Activated CD4-positive, alpha-beta memory T cell treated with anti-CD3 and anti-CD28 coated beads, Interleukin-2, amount 10 ng/mL, durations not matched to agents 7 days and 5 days (primary cell): ENCODE data around the gene METTL14. TPM values are rescaled to one million over a fixed set of nuclear protein-coding genes. Genes with fewer than 3 reads are reported as not detected.

ENCODE experiments used
- CTCF ChIA-PET: fragments of 350-600 bp; sonication (Branson Sonifier 250); formaldehyde crosslinking; loops from one replicate; lab custom pipeline; 2021; ENCODE audit warnings: antibody characterized with exemption, inconsistent platforms; lab: Charles Lee
- POLR2A ChIA-PET: fragments of 350-600 bp; sonication (Branson Sonifier 250); formaldehyde crosslinking; loops from one replicate; lab custom pipeline; 2021; ENCODE audit warnings: antibody characterized with exemption; lab: Charles Lee
- DNase-seq: peaks from one replicate; pipeline ENCODE4 v3.0.0-alpha.2; 2020
- H3K27ac Mint-ChIP-seq: one replicate; pipeline ENCODE4 v1.8.0; 2021; ENCODE audit warnings: mild to moderate bottlenecking, mixed read lengths
- H3K27me3 Mint-ChIP-seq: one replicate; pipeline ENCODE4 v1.8.0; 2021; ENCODE audit warnings: mixed read lengths
- H3K36me3 Mint-ChIP-seq: one replicate; pipeline ENCODE4 v1.8.0; 2021; ENCODE audit warnings: low read depth, mixed read lengths
- H3K4me1 Mint-ChIP-seq: one replicate; pipeline ENCODE4 v1.8.0; 2021; ENCODE audit warnings: mixed read lengths
- H3K4me3 Mint-ChIP-seq: one replicate; pipeline ENCODE4 v1.8.0; 2021; ENCODE audit warnings: mild to moderate bottlenecking, mixed read lengths
- H3K9me3 Mint-ChIP-seq: one replicate; pipeline ENCODE4 v1.8.0; 2021; ENCODE audit warnings: mixed read lengths
- total RNA-seq, 2 experiments: library from RNA; stranded (reverse); gene quantifications; one replicate each; pipeline ENCODE4 v1.2.3, GENCODE V29; 2021

The METTL14 gene
- total RNA-seq, 2 experiments from 2014 or later: 44.3 to 46.2 TPM

- Mint-ChIP-seq H3K27ac (no peak overlapping the region), H3K36me3 (peaks cover 31% of the 10 kb centered on the region), H3K4me3 (no peak overlapping the region), H3K9me3 (no peaks in the 10 kb centered on the region), H3K27me3 (no peaks in the 10 kb centered on the region), H3K4me1 (peaks cover 5% of the 10 kb centered on the region)
- DNase-seq: no peak
- ChIA-PET CTCF (no interaction called here), POLR2A (no interaction called here)
Measured at GRCh38 chr4:118716304-118716703, 31.1 kb downstream of the METTL14 start.

GRCh38 chr4:118718511-118719170, 33.4 kb downstream of the METTL14 start:
- DNase-seq: no peak
- H3K36me3 Mint-ChIP-seq: peaks cover 26% of the 10 kb centered on the region
- H3K27me3 Mint-ChIP-seq: no peaks in the 10 kb centered on the region
- H3K4me1 Mint-ChIP-seq: no peaks in the 10 kb centered on the region
- no peak overlapping the region for H3K4me3 Mint-ChIP-seq
- no peak overlapping the region for H3K27ac Mint-ChIP-seq
- POLR2A ChIA-PET: no interaction called here
- CTCF ChIA-PET: interaction anchor here (0.7 kb wide), 1 partner anchor 19 kb away, joined by 3 read pairs; no protein-coding TSS in a partner anchor
- H3K9me3 Mint-ChIP-seq: no peaks in the 10 kb centered on the region

GRCh38 chr4:118721752-118722151, 36.6 kb downstream of the METTL14 start:
- CTCF ChIA-PET: no interaction called here
- POLR2A ChIA-PET: no interaction called here

GRCh38 chr4:118723369-118723768, 38.2 kb downstream of the METTL14 start:
- ChIA-PET CTCF (no interaction called here), POLR2A (interaction anchor here (1.2 kb wide), 1 partner anchor 9 kb away, joined by 3 read pairs; no protein-coding TSS in a partner anchor)
- Mint-ChIP-seq H3K27me3 (no peaks in the 10 kb centered on the region), H3K4me1 (peaks cover 4% of the 10 kb centered on the region), H3K4me3 (no peak overlapping the region), H3K9me3 (no peaks in the 10 kb centered on the region), H3K36me3 (peaks cover 51% of the 10 kb centered on the region), H3K27ac (no peak overlapping the region)
- DNase-seq: no peak

More at GRCh38 chr4:118721752-118722151, 36.6 kb downstream of the METTL14 start:
- no peak overlapping the region for H3K27ac Mint-ChIP-seq
- H3K4me3 Mint-ChIP-seq: no peak overlapping the region
- H3K4me1 Mint-ChIP-seq: peaks cover 4% of the 10 kb centered on the region
- H3K36me3 Mint-ChIP-seq: peaks cover 42% of the 10 kb centered on the region
- no peaks in the 10 kb centered on the region for H3K27me3 Mint-ChIP-seq
- DNase-seq: no peak
- H3K9me3 Mint-ChIP-seq: no peaks in the 10 kb centered on the region

GRCh38 chr4:118727360-118727759, 42.2 kb downstream of the METTL14 start:
- peaks cover 19% of the 10 kb centered on the region for H3K4me1 Mint-ChIP-seq
- no peak overlapping the region for H3K4me3 Mint-ChIP-seq
- H3K9me3 Mint-ChIP-seq: no peaks in the 10 kb centered on the region
- no peaks in the 10 kb centered on the region for H3K27me3 Mint-ChIP-seq
- peaks cover 54% of the 10 kb centered on the region for H3K36me3 Mint-ChIP-seq
- ChIA-PET CTCF (no interaction called here), POLR2A (interaction anchor here (1.1 kb wide), 1 partner anchor 12 kb away, joined by 3 read pairs; no protein-coding TSS in a partner anchor)
- DNase-seq: no peak
- no peak overlapping the region for H3K27ac Mint-ChIP-seq

GRCh38 chr4:118729287-118730286, 44.4 kb downstream of the METTL14 start:
- CTCF ChIA-PET: interaction anchor here (1.0 to 1.6 kb wide), 2 partner anchors 12 to 30 kb away, joined by 3 to 5 read pairs; no protein-coding TSS in a partner anchor
- DNase-seq: peak; percentile 20
- H3K36me3 Mint-ChIP-seq: peaks cover 55% of the 10 kb centered on the region
- H3K27me3 Mint-ChIP-seq: no peaks in the 10 kb centered on the region
- H3K9me3 Mint-ChIP-seq: no peaks in the 10 kb centered on the region
- peak overlapping the region; percentile 75 for H3K27ac Mint-ChIP-seq
- H3K4me3 Mint-ChIP-seq: no peak overlapping the region
- POLR2A ChIA-PET: interaction anchor here (0.6 to 1.7 kb wide), 5 partner anchors 16 to 184 kb away, joined by 3 to 6 read pairs (median 3); partner anchors contain the start of gene METTL14
- H3K4me1 Mint-ChIP-seq: peaks cover 21% of the 10 kb centered on the region

- Mint-ChIP-seq H3K27me3 (no peaks in the 10 kb centered on the region), H3K4me3 (no peak overlapping the region), H3K36me3 (peaks cover 56% of the 10 kb centered on the region), H3K27ac (peak overlapping the region; percentile 75), H3K9me3 (no peaks in the 10 kb centered on the region), H3K4me1 (peaks cover 21% of the 10 kb centered on the region)
- ChIA-PET CTCF (interaction anchor here (1.0 to 1.6 kb wide), 2 partner anchors 11 to 29 kb away, joined by 3 to 5 read pairs; no protein-coding TSS in a partner anchor), POLR2A (interaction anchor here (1.3 to 1.7 kb wide), 3 partner anchors 15 to 104 kb away, joined by 3 to 6 read pairs (median 6); partner anchors contain the start of gene METTL14)
- DNase-seq: no peak
Measured at GRCh38 chr4:118730683-118731082, 45.5 kb downstream of the METTL14 start.

- Mint-ChIP-seq H3K27me3 (no peaks in the 10 kb centered on the region), H3K9me3 (no peaks in the 10 kb centered on the region), H3K27ac (no peak overlapping the region), H3K4me1 (peaks cover 21% of the 10 kb centered on the region), H3K36me3 (peaks cover 53% of the 10 kb centered on the region), H3K4me3 (no peak overlapping the region)
- no peak for DNase-seq
- POLR2A ChIA-PET: interaction anchor here (1.6 kb wide), 1 partner anchor 48 kb away, joined by 6 read pairs; the partner anchor contains the start of gene METTL14
- CTCF ChIA-PET: interaction anchor here (1.2 kb wide), 1 partner anchor 14 kb away, joined by 3 read pairs; no protein-coding TSS in a partner anchor
Measured at GRCh38 chr4:118732591-118733330, 47.6 kb downstream of the METTL14 start.

- Mint-ChIP-seq H3K9me3 (no peaks in the 10 kb centered on the region), H3K4me1 (peaks cover 14% of the 10 kb centered on the region), H3K4me3 (no peak overlapping the region), H3K27ac (no peak overlapping the region), H3K36me3 (peaks cover 56% of the 10 kb centered on the region), H3K27me3 (no peaks in the 10 kb centered on the region)
- no peak for DNase-seq
- CTCF ChIA-PET: no interaction called here
- POLR2A ChIA-PET: no interaction called here
Measured at GRCh38 chr4:118734491-118735205, 49.5 kb downstream of the METTL14 start.

- ChIA-PET POLR2A (no interaction called here), CTCF (no interaction called here)
- no peaks in the 10 kb centered on the region for H3K9me3 Mint-ChIP-seq
- H3K4me3 Mint-ChIP-seq: no peak overlapping the region
- DNase-seq: no peak
- H3K27me3 Mint-ChIP-seq: no peaks in the 10 kb centered on the region
- no peak overlapping the region for H3K27ac Mint-ChIP-seq
- H3K4me1 Mint-ChIP-seq: peaks cover 6% of the 10 kb centered on the region
- peaks cover 56% of the 10 kb centered on the region for H3K36me3 Mint-ChIP-seq
Measured at GRCh38 chr4:118736900-118737299, 51.7 kb downstream of the METTL14 start.

- Mint-ChIP-seq H3K4me1 (no peaks in the 10 kb centered on the region), H3K4me3 (no peak overlapping the region), H3K27me3 (no peaks in the 10 kb centered on the region), H3K27ac (no peak overlapping the region), H3K9me3 (no peaks in the 10 kb centered on the region), H3K36me3 (peaks cover 54% of the 10 kb centered on the region)
- no peak for DNase-seq
- POLR2A ChIA-PET: no interaction called here
- CTCF ChIA-PET: interaction anchor here (0.7 to 2.3 kb wide), 3 partner anchors 19 to 314 kb away, joined by 3 to 6 read pairs (median 3); no protein-coding TSS in a partner anchor
Measured at GRCh38 chr4:118738090-118738489, 52.9 kb downstream of the METTL14 start.
